ENCODE results near the gene ATP6V1G1.
"Not testable (repeated sequence)": the region's sequence is repeated elsewhere in the genome, so short reads cannot be mapped to it uniquely, and the experiment has no call there.

Gene ATP6V1G1, protein sequence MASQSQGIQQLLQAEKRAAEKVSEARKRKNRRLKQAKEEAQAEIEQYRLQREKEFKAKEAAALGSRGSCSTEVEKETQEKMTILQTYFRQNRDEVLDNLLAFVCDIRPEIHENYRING

DNA sequence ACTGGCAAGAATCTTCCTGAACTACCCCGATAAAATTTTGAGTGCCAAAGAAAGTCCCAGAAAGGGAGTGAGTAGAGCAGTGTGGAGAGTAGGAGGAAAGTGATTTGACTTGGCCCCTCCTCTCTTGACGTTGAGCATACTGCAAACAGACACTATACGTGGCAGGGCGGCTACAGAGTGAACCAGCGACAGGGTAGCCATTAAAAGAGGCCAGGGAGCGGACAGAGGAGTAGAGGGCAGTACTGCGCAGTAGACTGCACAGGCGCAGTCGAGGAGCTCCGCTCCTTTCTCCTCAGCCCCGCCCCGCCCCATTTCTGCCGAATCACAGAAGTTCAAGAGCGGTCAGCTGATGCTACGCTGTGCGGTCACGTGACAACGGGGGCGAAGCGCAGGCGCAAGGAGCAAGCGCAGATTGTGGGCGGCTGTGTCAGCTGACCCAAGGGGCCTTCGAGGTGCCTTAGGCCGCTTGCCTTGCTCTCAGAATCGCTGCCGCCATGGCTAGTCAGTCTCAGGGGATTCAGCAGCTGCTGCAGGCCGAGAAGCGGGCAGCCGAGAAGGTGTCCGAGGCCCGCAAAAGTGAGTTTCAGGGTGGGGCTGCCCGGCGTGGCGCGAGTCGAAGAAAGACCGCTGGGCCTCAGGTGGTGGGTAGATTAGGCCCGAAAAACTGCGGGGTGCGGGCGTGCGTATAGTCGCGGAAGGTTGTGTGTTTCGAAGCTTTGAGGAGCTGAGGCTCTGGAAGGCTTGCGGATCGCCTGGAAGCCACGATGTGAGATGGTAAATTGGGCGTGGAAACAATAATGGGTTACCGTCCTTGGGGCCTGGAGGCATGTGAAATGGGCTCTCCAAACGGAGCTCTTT lies at the start of gene ATP6V1G1:
Gene ATP6V1G1, plus strand, starts transcription at position 425 of the 858 bp plus-strand sequence. Its CDS starts 70 bp downstream, at position 495.
- DNase-seq (ENCODE audit: low read depth in 2 of 2): peak; percentile 98

DNA sequence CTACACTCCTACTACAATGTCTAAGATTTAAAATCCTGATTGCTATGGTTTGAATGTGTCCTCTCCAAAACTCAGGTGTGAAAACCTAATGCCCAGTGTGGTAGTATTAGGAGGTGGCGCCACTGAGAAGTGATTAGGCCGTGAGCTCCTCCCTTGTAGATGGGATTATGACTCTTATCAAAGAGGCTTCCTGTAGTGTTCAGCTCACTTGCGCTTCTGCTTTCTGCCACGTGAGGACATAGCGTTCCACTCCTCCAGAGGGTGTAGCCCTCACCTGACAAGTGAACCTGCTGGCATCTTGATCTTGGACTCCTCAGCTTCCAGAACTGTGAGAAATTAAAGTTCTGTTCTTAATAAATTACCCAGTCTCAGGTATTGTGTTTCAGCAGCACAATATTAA lies 49.3 kb upstream of the ATP6V1G1 start:
- no peak for DNase-seq (ENCODE audit: low read depth in 2 of 2)

DNA sequence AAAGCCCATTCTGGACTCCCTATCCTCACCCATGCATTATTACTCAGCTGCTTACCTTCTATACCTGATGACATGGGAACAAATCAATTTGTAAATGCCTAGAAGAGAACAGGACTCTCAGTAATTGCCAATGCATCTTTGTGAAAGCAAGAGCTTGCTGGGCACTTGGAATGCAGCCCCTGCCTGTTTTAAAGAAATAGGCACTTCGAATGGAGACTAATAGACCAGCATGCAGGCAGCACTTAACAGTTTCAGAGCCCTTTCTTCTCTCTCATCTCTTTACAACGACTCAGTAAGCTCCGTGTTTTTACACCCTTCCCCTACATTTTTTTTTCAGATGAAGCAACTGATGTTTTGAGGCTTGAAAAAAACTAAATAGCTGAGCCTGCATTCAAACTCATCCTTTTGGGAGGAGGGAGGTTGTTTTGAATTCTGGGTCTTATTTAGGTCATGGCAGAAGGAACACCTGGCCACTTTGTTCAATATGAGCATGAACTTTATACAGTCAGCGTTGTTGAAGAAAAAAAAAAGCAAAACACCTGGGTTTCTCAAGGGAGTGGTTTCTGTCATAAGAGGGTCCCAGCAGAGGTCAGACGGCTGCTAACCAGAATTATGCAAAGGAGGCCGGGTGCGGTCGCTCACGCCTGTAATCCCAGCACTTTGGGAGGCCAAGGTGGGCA lies 47.7 kb upstream of the ATP6V1G1 start:
- DNase-seq (ENCODE audit: low read depth in 2 of 2): no peak

DNA sequence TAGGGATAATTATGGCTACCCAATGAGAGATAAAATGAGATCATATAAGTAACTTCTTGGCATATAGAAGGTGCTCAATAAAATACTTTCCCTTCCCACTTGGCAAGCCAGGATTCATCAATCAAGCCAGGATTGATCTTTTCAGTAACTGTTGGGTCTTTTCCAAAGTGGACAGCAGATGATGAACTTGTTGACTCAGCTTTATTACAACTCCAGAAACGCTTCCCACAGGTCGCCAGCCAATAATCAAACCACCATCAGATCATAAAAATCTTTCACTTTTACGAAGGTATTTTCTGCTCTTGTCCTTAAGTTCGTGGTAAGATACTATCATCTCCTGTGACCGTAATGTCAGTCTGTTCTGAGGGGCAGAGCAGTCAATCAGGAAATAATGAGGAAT lies 42.5 kb upstream of the ATP6V1G1 start:
- DNase-seq (ENCODE audit: low read depth in 2 of 2): no peak

DNA sequence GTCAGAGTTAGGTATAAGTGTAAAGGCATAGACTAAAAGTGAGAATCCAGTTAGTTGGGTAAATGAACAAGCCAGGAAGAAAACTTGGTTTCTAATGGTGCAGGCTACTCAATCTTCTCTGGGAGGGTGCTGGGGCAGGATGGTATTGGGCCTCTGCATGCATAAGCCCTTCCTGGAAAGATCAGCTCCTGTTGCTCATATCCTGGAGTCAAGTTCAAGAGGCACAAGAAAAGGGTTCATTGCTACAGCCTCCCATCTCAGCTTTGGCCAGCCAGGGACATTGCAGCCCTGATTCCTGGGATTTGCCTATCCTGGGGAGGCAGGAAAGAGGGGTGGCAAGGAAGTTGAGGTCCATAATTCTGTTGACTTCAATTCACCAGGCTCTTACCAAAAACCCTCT lies 40.7 kb upstream of the ATP6V1G1 start:
- DNase-seq (ENCODE audit: low read depth in 2 of 2): no peak

DNA sequence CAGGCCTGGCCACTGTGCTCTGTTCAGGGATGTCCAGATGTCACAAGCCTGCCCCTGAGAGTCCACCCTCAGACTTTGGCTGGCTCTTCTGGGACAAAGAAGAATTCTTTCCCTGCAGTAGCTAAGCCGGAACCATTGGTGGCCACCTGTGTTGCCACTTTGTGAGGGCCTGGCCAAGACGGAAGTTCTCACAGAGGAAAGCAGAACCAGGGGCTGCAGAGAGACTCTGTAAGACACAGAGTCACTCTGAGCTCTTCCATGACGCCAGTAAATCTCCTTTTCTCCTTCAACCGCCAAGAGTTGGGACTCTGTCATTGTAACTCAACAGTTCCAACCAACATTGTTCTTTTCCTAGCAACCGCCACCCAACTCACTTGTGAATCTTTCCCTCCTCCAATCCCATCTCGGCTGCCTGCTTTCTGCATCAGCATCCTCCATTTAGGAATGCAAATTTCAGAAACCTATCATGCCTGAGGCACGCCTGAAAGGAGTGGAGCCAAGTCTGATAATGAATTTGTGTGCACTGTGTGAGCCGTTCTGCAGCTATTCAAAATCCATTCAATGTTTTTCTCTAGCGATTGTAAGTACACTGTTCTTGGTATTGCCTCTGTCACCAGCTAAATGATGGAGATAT lies 37.8 kb upstream of the ATP6V1G1 start:
- no peak for DNase-seq (ENCODE audit: low read depth in 2 of 2)

DNA sequence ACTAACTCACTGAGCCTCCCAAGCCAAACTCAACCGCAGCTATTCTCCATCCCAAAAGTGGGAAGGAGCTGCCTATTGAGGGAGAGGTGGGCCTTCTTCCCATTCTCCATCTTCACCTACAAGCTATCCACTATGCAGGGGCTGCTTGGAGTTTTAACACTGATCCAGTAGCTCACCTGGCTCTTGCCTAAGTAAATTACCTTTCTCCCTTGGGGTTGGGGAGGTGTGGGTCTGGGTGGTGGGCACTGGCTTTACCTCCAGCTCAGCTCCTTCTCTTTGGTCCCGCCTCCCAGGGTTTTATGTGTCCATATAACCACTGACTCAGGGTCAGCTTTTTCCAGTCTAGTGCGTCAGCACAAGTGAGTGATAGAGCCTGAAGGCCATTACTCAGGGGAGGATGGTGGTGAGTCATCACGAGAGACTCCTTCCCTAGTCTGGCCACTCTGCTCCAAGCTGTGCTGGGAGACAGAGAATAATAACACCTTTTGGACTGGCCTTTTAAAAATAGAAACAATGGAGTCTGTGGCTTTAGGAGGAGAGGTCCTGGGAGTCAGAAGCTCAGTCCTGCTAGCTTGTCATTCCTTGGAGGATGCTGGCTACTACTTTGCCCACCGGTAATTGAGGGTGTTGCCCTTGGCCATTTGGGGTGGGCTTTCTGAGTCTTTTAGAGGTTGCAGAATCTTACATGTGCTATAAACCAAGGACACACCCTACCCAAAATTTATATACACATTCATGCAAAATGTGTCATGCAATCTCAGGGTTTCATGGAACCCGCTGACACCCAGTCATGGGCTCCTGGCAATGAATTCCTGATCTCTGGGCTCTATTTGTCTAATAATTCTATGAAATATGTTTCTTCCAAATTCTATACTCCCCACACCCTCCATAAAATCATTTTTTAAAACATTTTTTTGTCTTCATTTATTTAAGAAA lies 35.6 kb upstream of the ATP6V1G1 start:
- DNase-seq (ENCODE audit: low read depth in 2 of 2): peak; percentile 81 to 82

DNA sequence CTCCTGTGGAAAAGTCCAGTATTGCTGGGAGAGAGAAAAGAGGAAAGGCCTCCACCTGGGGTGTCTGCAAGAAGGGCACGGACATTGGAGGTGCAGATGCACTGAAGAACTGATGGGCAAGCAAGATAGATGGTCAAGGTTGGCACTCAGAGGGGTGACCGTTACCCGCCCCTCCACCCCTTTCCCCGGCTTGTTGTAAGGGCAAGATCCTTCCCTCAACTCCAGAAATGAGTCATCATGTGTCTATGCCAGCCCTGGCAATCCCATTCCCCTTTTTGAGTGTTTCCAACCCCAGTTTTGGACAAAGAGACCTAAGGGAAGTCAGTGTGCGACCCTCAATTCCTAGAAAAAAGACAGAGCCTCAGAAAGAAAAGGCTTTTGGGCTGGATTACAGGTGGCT lies 34.9 kb upstream of the ATP6V1G1 start:
- DNase-seq (ENCODE audit: low read depth in 2 of 2): no peak

DNA sequence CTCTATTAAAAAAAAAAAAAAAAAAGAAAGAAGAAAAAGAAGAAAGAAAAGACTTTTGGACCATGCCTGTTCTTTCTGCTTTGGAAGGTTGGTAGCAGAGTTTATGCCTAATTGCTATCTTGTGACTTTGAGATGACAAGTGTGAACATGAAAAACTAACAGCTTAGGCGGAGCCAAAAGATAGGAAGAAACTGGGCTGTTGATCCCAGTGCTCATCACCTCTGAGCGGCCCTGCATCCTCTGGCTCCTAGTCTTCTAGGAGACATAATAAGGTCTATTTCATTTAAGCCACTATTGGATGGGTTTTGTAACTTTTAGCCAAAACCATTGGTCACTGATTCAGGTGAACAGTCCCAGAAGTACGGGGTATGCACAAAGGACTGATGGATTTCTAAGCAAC lies 34.4 kb upstream of the ATP6V1G1 start:
- DNase-seq (ENCODE audit: low read depth in 2 of 2): no peak

DNA sequence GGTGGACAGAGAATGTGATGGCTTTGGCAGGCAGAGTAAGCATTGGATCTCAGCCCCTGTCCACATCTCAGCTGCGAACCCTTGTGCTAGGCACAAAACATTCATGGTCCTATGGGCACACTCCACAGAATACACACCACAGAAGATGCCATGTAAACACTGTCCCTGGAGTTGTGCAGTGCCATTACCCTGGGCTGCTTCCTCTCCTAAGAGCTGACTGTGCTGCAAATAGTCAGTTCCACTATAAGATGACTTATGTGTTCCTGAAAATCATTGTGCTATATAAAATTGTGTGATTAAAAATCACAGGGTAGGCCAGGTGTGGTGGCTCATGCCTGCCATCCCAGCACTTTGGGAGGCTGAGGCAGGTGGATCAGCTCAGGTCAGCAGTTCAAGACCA lies 31.9 kb upstream of the ATP6V1G1 start:
- no peak for DNase-seq (ENCODE audit: low read depth in 2 of 2)

DNA sequence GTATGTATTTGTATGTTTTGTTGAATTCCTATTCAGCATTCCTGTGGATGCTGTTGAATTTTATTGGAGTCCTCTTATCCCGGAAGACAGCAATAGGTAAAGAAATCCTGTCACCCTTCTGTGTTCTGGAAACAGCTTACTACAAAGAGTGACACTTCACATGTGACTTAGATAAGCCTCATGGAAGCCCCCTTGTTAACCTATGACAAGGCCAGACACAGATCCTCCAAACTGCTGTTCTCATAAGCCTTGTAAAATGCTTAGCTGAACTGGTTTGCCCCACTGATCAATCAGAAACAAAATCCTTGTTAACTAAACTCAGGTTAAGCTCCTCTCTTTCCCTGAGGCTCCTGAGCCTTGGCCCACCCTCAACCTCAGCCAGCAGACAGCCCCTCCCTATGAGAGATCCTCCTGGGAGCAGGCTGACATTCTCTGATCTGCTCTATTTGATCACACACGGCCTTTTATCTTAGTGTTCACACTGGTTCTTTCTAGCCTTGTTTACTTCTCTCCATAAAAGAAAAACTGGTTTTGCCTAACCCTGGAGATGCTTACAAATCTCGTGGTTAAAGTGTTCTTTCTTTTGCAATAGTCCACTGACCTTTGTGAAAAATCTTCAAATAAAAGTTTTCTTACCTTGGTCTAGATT lies 29.4 kb upstream of the ATP6V1G1 start:
- DNase-seq (ENCODE audit: low read depth in 2 of 2): no peak

DNA sequence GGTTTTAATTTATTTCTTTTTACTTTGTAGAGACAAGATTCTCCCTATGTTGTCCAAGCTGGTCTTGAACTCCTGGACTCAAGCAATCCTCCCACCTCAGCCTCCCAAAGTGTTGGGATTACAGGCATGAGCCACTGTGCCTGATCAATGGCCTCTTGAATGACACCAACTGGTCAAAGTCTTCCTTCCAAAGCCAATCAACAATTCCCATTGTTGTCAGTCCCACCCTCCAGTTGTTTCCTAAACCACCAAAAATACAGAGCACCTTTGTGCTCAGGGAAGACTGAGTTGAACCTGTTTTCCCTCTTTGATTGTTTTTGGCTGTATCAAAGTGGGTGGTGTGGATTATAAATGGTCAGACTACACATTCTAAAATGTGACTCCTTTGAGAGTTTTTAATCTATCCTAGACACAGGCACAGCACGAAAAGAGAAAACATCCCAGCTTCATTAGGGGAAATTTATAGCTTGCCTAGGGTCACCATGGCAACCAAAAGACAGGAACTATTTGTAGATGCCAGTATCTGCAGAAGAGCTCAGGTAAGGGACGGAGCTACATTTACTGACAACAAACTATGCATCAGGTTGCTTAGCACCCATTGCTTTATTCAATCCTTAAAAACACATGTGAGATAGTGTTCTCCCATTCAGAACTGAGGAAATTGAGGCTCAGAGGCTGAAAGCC lies 27.6 kb upstream of the ATP6V1G1 start:
- no peak for DNase-seq (ENCODE audit: low read depth in 2 of 2)

DNA sequence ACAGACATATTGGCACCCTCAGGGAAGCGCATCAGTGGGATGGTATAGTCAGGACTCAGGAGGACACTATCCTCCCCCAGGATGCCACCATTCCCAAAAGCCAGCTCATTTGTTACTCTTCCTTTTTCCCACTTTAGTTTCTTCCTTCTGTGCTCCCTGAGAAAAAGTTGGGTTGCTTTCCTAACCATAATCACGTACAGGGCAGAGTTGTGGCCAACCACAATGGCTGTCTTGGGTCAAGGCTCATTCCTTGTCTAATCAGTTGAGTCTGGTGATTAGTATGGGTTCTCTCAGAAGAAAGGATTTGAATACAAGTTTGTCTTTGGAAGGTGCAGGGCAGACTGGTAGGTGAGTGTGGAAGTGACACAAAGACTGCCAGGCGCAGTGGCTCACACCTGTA lies 26.6 kb upstream of the ATP6V1G1 start:
- DNase-seq (ENCODE audit: low read depth in 2 of 2): no peak

DNA sequence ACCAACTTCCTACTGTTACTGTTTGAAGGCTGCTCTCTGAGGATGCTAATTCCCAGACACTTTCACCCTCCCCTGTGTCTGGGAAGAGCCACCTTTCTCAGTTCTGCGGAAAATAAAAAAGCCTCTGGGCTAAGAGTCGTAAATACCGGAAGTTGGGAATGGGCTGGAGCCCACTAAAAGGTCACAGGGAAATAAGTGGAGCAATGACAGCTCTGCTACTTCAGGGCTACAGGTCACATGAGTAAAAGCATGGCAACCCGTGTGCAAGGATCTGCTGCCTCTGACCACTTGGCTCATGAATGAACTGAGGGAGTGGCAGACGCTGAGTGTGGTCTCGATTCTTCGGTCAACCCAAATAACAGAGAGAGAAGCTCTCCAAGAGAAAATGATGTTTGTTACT lies 25.8 kb upstream of the ATP6V1G1 start:
- no peak for DNase-seq (ENCODE audit: low read depth in 2 of 2)

DNA sequence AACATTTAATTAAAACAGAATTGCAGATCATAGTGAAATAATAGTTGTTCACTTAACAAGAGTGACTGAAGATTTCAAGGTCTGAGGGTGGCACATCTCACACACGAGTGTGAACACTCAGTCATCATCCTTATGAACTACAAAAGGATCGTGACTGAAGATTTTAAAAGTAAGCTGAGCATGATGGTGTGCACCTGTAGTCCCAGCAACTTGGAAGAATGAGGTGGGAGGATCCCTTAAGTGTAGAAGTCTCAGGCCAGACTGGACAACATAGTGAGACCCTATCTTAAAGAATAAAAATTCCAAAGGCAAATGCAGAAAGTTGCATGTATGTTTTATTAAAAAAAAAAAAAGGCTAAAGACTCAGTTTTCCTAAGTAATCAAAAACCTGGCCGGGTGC lies 22.4 kb upstream of the ATP6V1G1 start:
- no peak for DNase-seq (ENCODE audit: low read depth in 2 of 2)

DNA sequence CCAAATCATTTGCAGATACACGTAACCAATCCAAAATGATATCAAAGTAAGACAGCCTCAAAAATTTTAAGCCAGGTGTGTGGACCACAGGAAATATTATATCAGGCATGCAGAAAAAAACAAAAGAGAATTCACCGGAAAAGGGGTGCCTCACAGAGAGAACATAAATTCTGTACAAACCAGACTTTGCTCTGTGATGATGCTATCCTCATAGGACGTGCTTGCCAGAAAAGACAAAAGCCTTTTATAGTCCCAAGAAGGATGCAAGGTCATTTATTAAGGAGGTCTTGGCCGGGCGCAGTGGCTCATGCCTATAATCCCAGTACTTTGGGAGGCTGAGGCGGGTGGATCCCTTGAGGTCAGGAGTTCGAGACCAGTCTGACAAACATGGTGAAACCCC lies 16.8 kb upstream of the ATP6V1G1 start:
- DNase-seq (ENCODE audit: low read depth in 2 of 2): no peak

DNA sequence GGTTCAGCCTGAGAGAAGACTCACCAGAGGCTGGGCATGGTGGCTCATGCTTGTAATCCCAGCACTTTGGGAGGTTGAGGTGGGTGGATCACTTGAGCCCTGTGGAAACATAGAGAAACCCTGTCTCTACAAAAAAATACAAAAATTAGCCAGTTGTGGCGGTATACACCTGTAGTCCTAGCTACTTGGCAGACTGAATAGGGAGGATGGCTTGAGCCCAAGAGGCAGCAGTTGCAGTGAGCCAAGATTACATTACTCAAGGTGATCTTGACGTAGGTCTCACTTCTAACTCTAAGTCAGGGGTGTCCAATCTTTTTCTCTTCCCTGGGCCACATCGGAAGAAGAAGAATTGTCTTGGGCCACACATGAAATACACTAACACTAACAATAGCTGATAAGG lies 16.2 kb upstream of the ATP6V1G1 start:
- DNase-seq (ENCODE audit: low read depth in 2 of 2): no peak

DNA sequence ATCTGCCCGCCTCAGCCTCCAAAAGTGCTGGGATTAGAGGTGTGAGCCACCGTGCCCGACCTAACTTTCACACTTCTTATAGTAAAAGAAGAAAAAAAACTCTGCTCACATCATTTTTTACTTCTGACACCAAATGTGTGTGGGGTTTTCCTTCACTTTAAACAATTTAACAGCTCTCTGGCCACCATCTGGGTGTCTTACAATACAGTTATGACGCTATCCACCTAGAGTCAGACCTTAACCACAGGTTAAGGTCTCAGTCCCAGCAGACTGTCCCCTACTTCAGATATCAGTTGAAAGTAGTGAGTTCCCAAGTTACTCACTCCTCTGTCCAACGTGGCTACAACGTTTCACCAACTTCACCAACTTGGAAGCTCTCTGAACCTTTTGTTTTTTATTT lies 15.4 kb upstream of the ATP6V1G1 start:
- DNase-seq (ENCODE audit: low read depth in 2 of 2): no peak

DNA sequence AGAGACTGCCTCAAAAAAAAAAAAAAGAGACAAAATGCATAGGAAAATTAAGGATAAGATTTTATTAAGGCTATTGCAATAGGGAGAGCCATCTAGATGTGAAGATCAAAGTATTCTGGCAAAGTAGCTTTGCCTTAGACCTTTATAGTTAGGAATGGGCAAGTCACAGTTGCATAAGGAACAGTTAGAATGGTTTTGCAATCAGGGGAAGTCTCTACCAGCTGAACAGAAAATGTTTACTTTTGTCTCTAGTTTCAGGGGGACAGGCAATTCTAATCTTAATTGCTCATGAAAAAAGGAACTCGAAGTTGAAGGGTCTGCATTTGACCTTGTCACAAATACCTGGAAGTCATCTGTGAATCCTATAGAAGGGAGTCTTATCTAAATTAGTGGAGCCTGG lies 13.1 kb upstream of the ATP6V1G1 start:
- no peak for DNase-seq (ENCODE audit: low read depth in 2 of 2)

DNA sequence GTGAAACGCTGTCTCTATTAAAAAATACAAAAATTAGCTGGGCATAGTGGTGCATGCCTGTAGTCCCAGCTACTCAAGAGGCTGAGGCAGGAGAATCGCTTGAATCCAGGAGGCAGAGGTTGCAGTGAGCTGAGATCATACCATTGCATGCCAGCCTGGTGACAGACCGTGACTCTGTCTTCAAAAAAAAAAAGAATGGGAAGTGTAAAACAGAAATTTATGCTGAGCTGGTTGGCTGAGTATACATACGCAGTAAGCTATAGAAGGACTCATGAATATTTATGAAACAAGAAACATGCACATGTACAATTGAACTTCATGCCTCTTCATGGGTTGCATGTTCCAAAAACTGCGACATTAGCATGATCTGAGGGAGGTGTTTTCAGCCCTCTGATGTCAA lies 10.8 kb upstream of the ATP6V1G1 start:
- DNase-seq (ENCODE audit: low read depth in 2 of 2): not testable (repeated sequence)

Data from fibroblast of skin of left quadriceps (primary cell).